HepG2 (cell line): ENCODE results near the gene CMIP. TPM values are rescaled to one million over a fixed set of nuclear protein-coding genes. Genes with fewer than 3 reads are reported as not detected.

Experiments
- CHD4 ChIP-seq: fragments of 200-600 bp; sonication (generic); IDR thresholded peaks from 2 replicates; pipeline ENCODE4 v1.7.0; 2017; ENCODE audit warnings: mild to moderate bottlenecking, low read length, borderline replicate concordance
- DR1 ChIP-seq: sonication (generic); formaldehyde crosslinking; IDR thresholded peaks from 2 replicates; pipeline ENCODE4 v1.8.0; 2021; ENCODE audit warnings: mild to moderate bottlenecking, missing genetic modification reagents, inconsistent platforms
- ELK4 ChIP-seq: sonication (generic); formaldehyde crosslinking; IDR thresholded peaks from 2 replicates; pipeline ENCODE4 v1.9.0; 2021; ENCODE audit warnings: missing genetic modification reagents, borderline replicate concordance
- FOXK1 ChIP-seq: sonication (generic); formaldehyde crosslinking; IDR thresholded peaks from 2 replicates; pipeline ENCODE4 v1.4.0; 2020; ENCODE audit warnings: low read depth, missing genetic modification reagents, borderline replicate concordance
- FOXP1 ChIP-seq, 2 experiments: fragments of 450-650 bp in 1 of 2; IDR thresholded peaks; 2 replicates each; pipeline ENCODE4 v1.6.1; 2017 to 2018; ENCODE audit warnings: antibody characterized with exemption in 1 of 2
- HMG20B ChIP-seq: conservative IDR thresholded peaks from 2 replicates; pipeline ENCODE4 v1.6.1; 2016; ENCODE audit warnings: missing genetic modification reagents, missing compliant biosample characterization
- KDM2A ChIP-seq: sonication (generic); formaldehyde crosslinking; IDR thresholded peaks from 2 replicates; pipeline ENCODE4 v1.4.0; 2020; ENCODE audit warnings: low read depth, missing genetic modification reagents, borderline replicate concordance
- NR2F2 ChIP-seq: IDR thresholded peaks from 2 replicates; pipeline ENCODE4 v1.6.1; 2012; ENCODE audit warnings: low read depth, inconsistent platforms, borderline replicate concordance
- PRMT3 ChIP-seq: sonication (generic); formaldehyde crosslinking; IDR thresholded peaks from 2 replicates; pipeline ENCODE4 v1.8.1; 2022; ENCODE audit warnings: low read depth, mild to moderate bottlenecking, moderate library complexity, missing genetic modification reagents, borderline replicate concordance
- TMF1 ChIP-seq: sonication (generic); formaldehyde crosslinking; IDR thresholded peaks from 2 replicates; pipeline ENCODE4 v1.8.1; 2022; ENCODE audit warnings: low read depth, missing genetic modification reagents
- ZBTB37 ChIP-seq: sonication (generic); formaldehyde crosslinking; IDR thresholded peaks from 2 replicates; pipeline ENCODE4 v1.4.0; 2020; ENCODE audit warnings: mild to moderate bottlenecking, missing genetic modification reagents
- ZFP91 ChIP-seq: sonication (generic); formaldehyde crosslinking; IDR thresholded peaks from 2 replicates; pipeline ENCODE4 v1.9.0; 2022; ENCODE audit warnings: missing genetic modification reagents, mild to moderate bottlenecking, borderline replicate concordance
- ZNF7 ChIP-seq: IDR thresholded peaks from 2 replicates; pipeline ENCODE4 v1.6.1; 2016; ENCODE audit warnings: missing biosample characterization, missing genetic modification reagents
- polyA plus RNA-seq, 8 experiments: library from polyadenylated mRNA; depleted of rRNA in 3 of 8; stranded (reverse) in 7 of 8; unstranded in 1 of 8; fragments of >200 nt; fragmentation: Illumina TruSeq in 4 of 8; extraction: Trizol in 4 of 8; gene quantifications; 2 replicates each; pipeline versions ENCODE4 v1.2.1 to v1.2.3, GENCODE V29; 2011 to 2016; ENCODE audit warnings: low read depth in 4 of 8, missing spikeins in 1 of 8, mixed read lengths in 1 of 8; ENCODE audit not compliant: insufficient read depth in 1 of 8
- total RNA-seq, 5 experiments: library from RNA; depleted of rRNA; stranded (reverse); fragments of >200 nt; fragmentation: Illumina TruSeq; extraction: Trizol; gene quantifications; 2 replicates each; pipeline ENCODE4 v1.2.3, GENCODE V29; 2016; ENCODE audit warnings: low read depth in 1 of 5
- TF ChIP-seq, protein P1 (sequence below): sonication (generic); formaldehyde crosslinking; IDR thresholded peaks from 2 replicates; pipeline ENCODE4 v1.9.0; 2021; ENCODE audit warnings: mild to moderate bottlenecking, missing genetic modification reagents
- TF ChIP-seq, protein P2 (sequence below): fragments of 450-650 bp; IDR thresholded peaks from 2 replicates; pipeline ENCODE4 v1.6.1; 2017; ENCODE audit warnings: mild to moderate bottlenecking

CMIP gene
- total and polyA plus RNA-seq, 2 of the 13 experiments (the other 11 are each of a cell fraction or from before 2014, with no cell fraction given), result 10.9 to 18.1 TPM

DNA sequence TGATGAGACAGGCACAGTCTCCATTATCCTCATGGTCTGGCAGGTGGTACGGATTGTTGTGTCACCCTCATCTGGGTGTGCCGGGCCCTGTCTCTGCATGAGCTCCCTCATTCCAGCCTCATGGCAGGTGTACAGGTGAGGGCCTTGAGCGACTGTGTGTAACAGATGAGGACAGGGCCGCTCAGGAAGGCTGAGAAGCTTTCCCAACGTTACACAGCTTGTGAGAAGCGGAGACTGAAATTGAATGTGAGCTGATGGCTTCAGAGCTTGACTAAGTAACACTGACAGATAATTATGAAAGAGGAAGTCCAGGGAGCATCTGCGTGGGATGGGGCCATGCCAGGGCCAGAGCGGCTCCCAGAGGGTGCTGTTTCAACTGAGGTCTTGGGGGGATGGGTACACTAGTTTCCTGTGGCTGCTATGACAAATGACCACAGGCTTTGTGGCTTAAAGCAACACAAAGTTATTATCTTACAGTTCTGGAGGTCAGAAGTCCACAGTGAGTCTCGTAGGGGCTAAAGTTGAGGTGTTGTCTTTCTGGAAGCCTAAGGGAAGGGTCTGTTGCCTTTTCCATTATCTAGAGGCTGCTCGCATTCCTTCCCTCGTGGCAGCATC, 36.7 kb downstream of the CMIP start (continued):
- TF ChIP-seq, protein P1, sequence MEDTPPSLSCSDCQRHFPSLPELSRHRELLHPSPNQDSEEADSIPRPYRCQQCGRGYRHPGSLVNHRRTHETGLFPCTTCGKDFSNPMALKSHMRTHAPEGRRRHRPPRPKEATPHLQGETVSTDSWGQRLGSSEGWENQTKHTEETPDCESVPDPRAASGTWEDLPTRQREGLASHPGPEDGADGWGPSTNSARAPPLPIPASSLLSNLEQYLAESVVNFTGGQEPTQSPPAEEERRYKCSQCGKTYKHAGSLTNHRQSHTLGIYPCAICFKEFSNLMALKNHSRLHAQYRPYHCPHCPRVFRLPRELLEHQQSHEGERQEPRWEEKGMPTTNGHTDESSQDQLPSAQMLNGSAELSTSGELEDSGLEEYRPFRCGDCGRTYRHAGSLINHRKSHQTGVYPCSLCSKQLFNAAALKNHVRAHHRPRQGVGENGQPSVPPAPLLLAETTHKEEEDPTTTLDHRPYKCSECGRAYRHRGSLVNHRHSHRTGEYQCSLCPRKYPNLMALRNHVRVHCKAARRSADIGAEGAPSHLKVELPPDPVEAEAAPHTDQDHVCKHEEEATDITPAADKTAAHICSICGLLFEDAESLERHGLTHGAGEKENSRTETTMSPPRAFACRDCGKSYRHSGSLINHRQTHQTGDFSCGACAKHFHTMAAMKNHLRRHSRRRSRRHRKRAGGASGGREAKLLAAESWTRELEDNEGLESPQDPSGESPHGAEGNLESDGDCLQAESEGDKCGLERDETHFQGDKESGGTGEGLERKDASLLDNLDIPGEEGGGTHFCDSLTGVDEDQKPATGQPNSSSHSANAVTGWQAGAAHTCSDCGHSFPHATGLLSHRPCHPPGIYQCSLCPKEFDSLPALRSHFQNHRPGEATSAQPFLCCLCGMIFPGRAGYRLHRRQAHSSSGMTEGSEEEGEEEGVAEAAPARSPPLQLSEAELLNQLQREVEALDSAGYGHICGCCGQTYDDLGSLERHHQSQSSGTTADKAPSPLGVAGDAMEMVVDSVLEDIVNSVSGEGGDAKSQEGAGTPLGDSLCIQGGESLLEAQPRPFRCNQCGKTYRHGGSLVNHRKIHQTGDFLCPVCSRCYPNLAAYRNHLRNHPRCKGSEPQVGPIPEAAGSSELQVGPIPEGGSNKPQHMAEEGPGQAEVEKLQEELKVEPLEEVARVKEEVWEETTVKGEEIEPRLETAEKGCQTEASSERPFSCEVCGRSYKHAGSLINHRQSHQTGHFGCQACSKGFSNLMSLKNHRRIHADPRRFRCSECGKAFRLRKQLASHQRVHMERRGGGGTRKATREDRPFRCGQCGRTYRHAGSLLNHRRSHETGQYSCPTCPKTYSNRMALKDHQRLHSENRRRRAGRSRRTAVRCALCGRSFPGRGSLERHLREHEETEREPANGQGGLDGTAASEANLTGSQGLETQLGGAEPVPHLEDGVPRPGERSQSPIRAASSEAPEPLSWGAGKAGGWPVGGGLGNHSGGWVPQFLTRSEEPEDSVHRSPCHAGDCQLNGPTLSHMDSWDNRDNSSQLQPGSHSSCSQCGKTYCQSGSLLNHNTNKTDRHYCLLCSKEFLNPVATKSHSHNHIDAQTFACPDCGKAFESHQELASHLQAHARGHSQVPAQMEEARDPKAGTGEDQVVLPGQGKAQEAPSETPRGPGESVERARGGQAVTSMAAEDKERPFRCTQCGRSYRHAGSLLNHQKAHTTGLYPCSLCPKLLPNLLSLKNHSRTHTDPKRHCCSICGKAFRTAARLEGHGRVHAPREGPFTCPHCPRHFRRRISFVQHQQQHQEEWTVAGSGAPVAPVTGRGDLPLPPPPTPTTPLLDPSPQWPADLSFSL, result peak; percentile 75; the same call in 1 of the 2 replicates
- TF ChIP-seq ZBTB37 (CRISPR knock-in tag) (no peak), HMG20B (no peak), ELK4 (CRISPR knock-in tag) (no peak), ZNF7 (CRISPR knock-in tag) (peak; percentile 8; the same call in 1 of the 2 replicates), TMF1 (CRISPR knock-in tag) (no peak), ZFP91 (CRISPR knock-in tag) (peak; percentile 81), PRMT3 (no peak), FOXP1 (IDR thresholded peaks at IDR 0.05) (no peak), FOXP1 (CRISPR knock-in tag; IDR thresholded peaks at IDR 0.05) (peak; percentile 82), CHD4 (no peak), NR2F2 (0 out of 2 replicates have a peak, but pooled peaks have one; percentile 33), FOXK1 (CRISPR knock-in tag) (peak; percentile 76), DR1 (CRISPR knock-in tag) (no peak), KDM2A (CRISPR knock-in tag) (no peak; the same call in 1 of the 2 replicates)
- TF ChIP-seq, protein P2, sequence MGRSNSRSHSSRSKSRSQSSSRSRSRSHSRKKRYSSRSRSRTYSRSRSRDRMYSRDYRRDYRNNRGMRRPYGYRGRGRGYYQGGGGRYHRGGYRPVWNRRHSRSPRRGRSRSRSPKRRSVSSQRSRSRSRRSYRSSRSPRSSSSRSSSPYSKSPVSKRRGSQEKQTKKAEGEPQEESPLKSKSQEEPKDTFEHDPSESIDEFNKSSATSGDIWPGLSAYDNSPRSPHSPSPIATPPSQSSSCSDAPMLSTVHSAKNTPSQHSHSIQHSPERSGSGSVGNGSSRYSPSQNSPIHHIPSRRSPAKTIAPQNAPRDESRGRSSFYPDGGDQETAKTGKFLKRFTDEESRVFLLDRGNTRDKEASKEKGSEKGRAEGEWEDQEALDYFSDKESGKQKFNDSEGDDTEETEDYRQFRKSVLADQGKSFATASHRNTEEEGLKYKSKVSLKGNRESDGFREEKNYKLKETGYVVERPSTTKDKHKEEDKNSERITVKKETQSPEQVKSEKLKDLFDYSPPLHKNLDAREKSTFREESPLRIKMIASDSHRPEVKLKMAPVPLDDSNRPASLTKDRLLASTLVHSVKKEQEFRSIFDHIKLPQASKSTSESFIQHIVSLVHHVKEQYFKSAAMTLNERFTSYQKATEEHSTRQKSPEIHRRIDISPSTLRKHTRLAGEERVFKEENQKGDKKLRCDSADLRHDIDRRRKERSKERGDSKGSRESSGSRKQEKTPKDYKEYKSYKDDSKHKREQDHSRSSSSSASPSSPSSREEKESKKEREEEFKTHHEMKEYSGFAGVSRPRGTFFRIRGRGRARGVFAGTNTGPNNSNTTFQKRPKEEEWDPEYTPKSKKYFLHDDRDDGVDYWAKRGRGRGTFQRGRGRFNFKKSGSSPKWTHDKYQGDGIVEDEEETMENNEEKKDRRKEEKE, result no peak
